K562 (cell line): ENCODE results near the gene RYR1. TPM values are rescaled to one million over a fixed set of nuclear protein-coding genes. Genes with fewer than 3 reads are reported as not detected.

Source experiments
- ATAC-seq: fragments of 200-7000 bp; cut with Tn5 transposase; 3 replicates; pipeline ENCODE4 v1.9.1; 2020; ENCODE audit warnings: moderate library complexity
- BruUV-seq: library from RNA; stranded (reverse); fragments of 400-500 nt; replicated peaks from 2 replicates; lab custom pipeline; 2021; lab: Mats Ljungman, UMichigan
- CTCF ChIA-PET: fragments of 300-600 bp; formaldehyde crosslinking; extraction: SDS; loops from one replicate; lab custom pipeline; 2021; ENCODE audit warnings: low intra/inter-chr PET ratio; lab: Yijun Ruan, JAX
- POLR2A ChIA-PET: fragments of 300-600, 350-650 bp; sonication (Branson Sonifier 250); formaldehyde crosslinking; extraction: SDS; loops from one replicate; lab custom pipeline; 2021; ENCODE audit warnings: antibody characterized with exemption, inconsistent platforms; lab: Yijun Ruan, JAX
- DNase-seq, 4 experiments: peaks; one replicate each; pipeline versions ENCODE4 v3.0.0 to v3.0.0-alpha.2; 2011 to 2018; ENCODE audit warnings: low spot score in 3 of 4, mixed read lengths in 3 of 4; ENCODE audit errors: extremely low read depth in 1 of 4
- FAIRE-seq: peaks from 2 replicates; lab custom pipeline; 2011; peaks lifted over from hg19 to GRCh38; lab: Jason Lieb, UNC
- H2AFZ ChIP-seq: 2 replicates; pipeline ENCODE4 v1.6.0; 2011; ENCODE audit warnings: low read depth, low read length, control low read depth, inconsistent platforms
- H3K27ac ChIP-seq: fragments of 200-600 bp; 3 replicates; pipeline ENCODE4 v1.8.0; 2011; ENCODE audit warnings: low read depth, mild to moderate bottlenecking, control low read depth, inconsistent platforms, low read length, moderate library complexity, mixed read lengths; ENCODE audit errors: extremely low read depth
- H3K27me3 ChIP-seq, 2 experiments: fragments of 300-600 bp in 1 of 2; 2 replicates in 1 of 2; 3 replicates in 1 of 2; pipeline versions ENCODE4 v1.6.0 to v1.8.0; 2011; ENCODE audit warnings: inconsistent platforms in 2 of 2, low read length in 2 of 2, mild to moderate bottlenecking in 1 of 2, mixed read lengths in 1 of 2, moderate library complexity in 1 of 2; ENCODE audit not compliant: control insufficient read depth in 2 of 2, insufficient read depth in 2 of 2
- H3K36me3 ChIP-seq: fragments of 300-600 bp; 3 replicates; pipeline ENCODE4 v1.8.0; 2011; ENCODE audit warnings: mild to moderate bottlenecking, low read length, inconsistent platforms; ENCODE audit not compliant: control insufficient read depth, insufficient read depth
- H3K4me1 ChIP-seq, 2 experiments: fragments of 200-600 bp in 1 of 2; replicated peaks in 1 of 2; 2 replicates in 1 of 2; 3 replicates in 1 of 2; pipeline versions ENCODE4 v1.5.1 to v1.8.0; 2011; ENCODE audit warnings: inconsistent platforms in 2 of 2, low read length in 2 of 2, mild to moderate bottlenecking in 1 of 2, mixed read lengths in 1 of 2, moderate library complexity in 1 of 2; ENCODE audit not compliant: control insufficient read depth in 2 of 2, insufficient read depth in 2 of 2
- H3K4me2 ChIP-seq: 2 replicates; pipeline ENCODE4 v1.6.1; 2011; ENCODE audit warnings: low read length, control low read depth, inconsistent platforms, mixed read lengths; ENCODE audit not compliant: insufficient read depth
- H3K4me3 ChIP-seq: fragments of 200-600 bp; sonication (generic), shearing (Covaris generic); 2 replicates; pipeline ENCODE4 v1.5.1; 2016; ENCODE audit warnings: control low read depth, inconsistent platforms
- H3K79me2 ChIP-seq: fragments of 200-600 bp; 3 replicates; pipeline ENCODE4 v1.8.0; 2011; ENCODE audit warnings: low read length, inconsistent platforms; ENCODE audit not compliant: control insufficient read depth, insufficient read depth
- H3K9ac ChIP-seq, 2 experiments: 2 replicates each; pipeline versions ENCODE4 v1.6.0 to v1.6.1; 2011; ENCODE audit warnings: low read depth in 2 of 2, low read length in 2 of 2, control low read depth in 1 of 2, inconsistent platforms in 1 of 2, mild to moderate bottlenecking in 1 of 2, mixed read lengths in 1 of 2; ENCODE audit not compliant: insufficient read depth in 1 of 2
- H3K9me1 ChIP-seq: one replicate; pipeline ENCODE4 v1.6.0; 2011; ENCODE audit warnings: inconsistent platforms, mild to moderate bottlenecking, low read length, moderate library complexity; ENCODE audit not compliant: control insufficient read depth, insufficient read depth
- H3K9me3 ChIP-seq: replicated peaks from 2 replicates; pipeline ENCODE4 v1.5.1; 2011; ENCODE audit warnings: low read depth, low read length, inconsistent platforms; ENCODE audit not compliant: control insufficient read depth, insufficient read depth
- H4K20me1 ChIP-seq: replicated peaks from 2 replicates; pipeline ENCODE4 v1.6.1; 2011; ENCODE audit warnings: low read length, inconsistent platforms, mixed read lengths; ENCODE audit not compliant: control insufficient read depth, insufficient read depth
- ELF4 ChIP-seq: fragments of 450-650 bp; formaldehyde crosslinking; IDR thresholded peaks from 2 replicates; pipeline ENCODE4 v1.4.0; 2022; ENCODE audit warnings: missing genetic modification characterization
- FOXK1 ChIP-seq: sonication (generic); formaldehyde crosslinking; IDR thresholded peaks from 2 replicates; pipeline ENCODE4 v1.8.0; 2022; ENCODE audit warnings: missing genetic modification reagents, mild to moderate bottlenecking, borderline replicate concordance
- NEUROD1 ChIP-seq: fragments of 150-350 bp; IDR thresholded peaks from 2 replicates; pipeline ENCODE4 v1.6.1; 2014; ENCODE audit warnings: borderline replicate concordance, low read length, low read depth; ENCODE audit not compliant: partially characterized antibody
- PML ChIP-seq: IDR thresholded peaks from 2 replicates; pipeline ENCODE4 v1.6.1; 2012; ENCODE audit warnings: low read length, inconsistent platforms
- SIN3A ChIP-seq, 2 experiments: fragments of 150-350 bp in 1 of 2; IDR thresholded peaks; 2 replicates each; pipeline ENCODE4 v1.6.1; 2011 to 2016; ENCODE audit warnings: borderline replicate concordance in 2 of 2, low read depth in 2 of 2, low read length in 2 of 2, mild to moderate bottlenecking in 2 of 2, moderate library complexity in 2 of 2; ENCODE audit not compliant: control insufficient read depth in 1 of 2
- SNRNP70 ChIP-seq: fragments of 200-400 bp; formaldehyde crosslinking; optimal IDR thresholded peaks from 2 replicates; pipeline ENCODE3; 2017; ENCODE audit warnings: low read depth, low read length
- SRSF3 ChIP-seq: fragments of 200-400 bp; formaldehyde crosslinking; IDR thresholded peaks from 2 replicates; pipeline ENCODE4 v1.6.1; 2016; ENCODE audit warnings: mild to moderate bottlenecking, low read length, moderate library complexity; ENCODE audit not compliant: insufficient read depth
- ZKSCAN3 ChIP-seq: fragments of 250-450 bp; sonication (Bioruptor Pico); IDR thresholded peaks from 2 replicates; pipeline ENCODE4 v1.4.0; 2020
- ZNF12 ChIP-seq: sonication (generic); formaldehyde crosslinking; IDR thresholded peaks from 2 replicates; pipeline ENCODE4 v1.4.0; 2020; ENCODE audit warnings: mild to moderate bottlenecking, missing genetic modification reagents
- WGBS: fragments of 100-300 bp; shearing (Covaris generic); methylation state at CpG from one replicate; pipeline ENCODE4 v1.1.6; 2016; ENCODE audit warnings: low coverage, mixed read lengths; ENCODE audit not compliant: insufficient coverage; ENCODE audit errors: missing lambda C conversion rate; 5-methylcytosine and 5-hydroxymethylcytosine counted together
- in situ Hi-C: fragments of 300-500 bp; cut with MboI; formaldehyde crosslinking; loops from 4 replicates; pipeline ENCODE4 v1.15.0; 2018; ENCODE audit warnings: inconsistent platforms, mixed read lengths
- intact Hi-C: fragments of 100-400 bp; cut with micrococcal nuclease; formaldehyde crosslinking; loops from 2 replicates; pipeline ENCODE4 v1.14.2; 2022
- polyA plus RNA-seq, 8 experiments: library from polyadenylated mRNA; depleted of rRNA in 4 of 8; stranded (reverse) in 5 of 8; unstranded in 3 of 8; fragments of >200 nt; fragmentation: Nextera tagmentation in 2 of 8; fragmentation: Illumina TruSeq in 1 of 8; extraction: Ambion mirVana in 2 of 8; extraction: Trizol in 1 of 8; gene quantifications; 2 replicates each; pipeline versions ENCODE4 v1.2.1 to v1.2.3, GENCODE V29; 2011 to 2014; ENCODE audit warnings: inconsistent platforms in 1 of 8, missing spikeins in 1 of 8
- total RNA-seq, 7 experiments: library from RNA; depleted of rRNA in 6 of 7; stranded (reverse); fragments of >200 nt in 6 of 7; fragmentation: Illumina TruSeq in 2 of 7; extraction: Trizol in 2 of 7; gene quantifications; 2 replicates each; pipeline versions ENCODE4 v1.2.1 to v1.2.3, GENCODE V29; 2011 to 2021; ENCODE audit warnings: low replicate concordance in 1 of 7
- TF ChIP-seq, protein P1 (sequence below): fragments of 250-450 bp; sonication (Bioruptor Pico); IDR thresholded peaks from 2 replicates; pipeline ENCODE4 v1.5.0; 2021; ENCODE audit warnings: mild to moderate bottlenecking, moderate library complexity
- TF ChIP-seq, protein P2 (sequence below), 2 experiments: fragments of 450-650 bp; formaldehyde crosslinking in 1 of 2; IDR thresholded peaks; 2 replicates each; pipeline versions ENCODE4 v1.4.0 to v1.6.1; 2014 to 2020; ENCODE audit warnings: mild to moderate bottlenecking in 2 of 2, borderline replicate concordance in 1 of 2, low read depth in 1 of 2

Gene RYR1
- total and polyA plus RNA-seq, 9 of the 15 experiments (the other 6 are each of a cell fraction or from before 2014, with no cell fraction given) = 0.11 to 7.4 (median 3.7) TPM

GRCh38 chr19:38517321-38517720, 83.8 kb downstream of the RYR1 start:
- DNase-seq (no peak), ATAC-seq (no peak), FAIRE-seq (no peak)
- Histone ChIP-seq H4K20me1 (no peaks in the 10 kb centered on the region), H3K27me3 (no peaks in the 10 kb centered on the region), H3K4me3 (no peak overlapping the region), H3K27ac (no peak overlapping the region), H2AFZ (no peak overlapping the region), H3K9me1 (no peaks in the 10 kb centered on the region), H3K79me2 (no peaks in the 10 kb centered on the region), H3K4me2 (no peak overlapping the region), H3K9ac (no peak overlapping the region), H3K9me3 (no peaks in the 10 kb centered on the region), H3K36me3 (no peaks in the 10 kb centered on the region), H3K4me1 (peaks cover 6 to 19% of the 10 kb centered on the region in 2 experiments; a peak in 4 of 5 replicates)
- 91% methylated on average over 7 of the region's 21 CpGs for WGBS
- TF ChIP-seq, protein P1, sequence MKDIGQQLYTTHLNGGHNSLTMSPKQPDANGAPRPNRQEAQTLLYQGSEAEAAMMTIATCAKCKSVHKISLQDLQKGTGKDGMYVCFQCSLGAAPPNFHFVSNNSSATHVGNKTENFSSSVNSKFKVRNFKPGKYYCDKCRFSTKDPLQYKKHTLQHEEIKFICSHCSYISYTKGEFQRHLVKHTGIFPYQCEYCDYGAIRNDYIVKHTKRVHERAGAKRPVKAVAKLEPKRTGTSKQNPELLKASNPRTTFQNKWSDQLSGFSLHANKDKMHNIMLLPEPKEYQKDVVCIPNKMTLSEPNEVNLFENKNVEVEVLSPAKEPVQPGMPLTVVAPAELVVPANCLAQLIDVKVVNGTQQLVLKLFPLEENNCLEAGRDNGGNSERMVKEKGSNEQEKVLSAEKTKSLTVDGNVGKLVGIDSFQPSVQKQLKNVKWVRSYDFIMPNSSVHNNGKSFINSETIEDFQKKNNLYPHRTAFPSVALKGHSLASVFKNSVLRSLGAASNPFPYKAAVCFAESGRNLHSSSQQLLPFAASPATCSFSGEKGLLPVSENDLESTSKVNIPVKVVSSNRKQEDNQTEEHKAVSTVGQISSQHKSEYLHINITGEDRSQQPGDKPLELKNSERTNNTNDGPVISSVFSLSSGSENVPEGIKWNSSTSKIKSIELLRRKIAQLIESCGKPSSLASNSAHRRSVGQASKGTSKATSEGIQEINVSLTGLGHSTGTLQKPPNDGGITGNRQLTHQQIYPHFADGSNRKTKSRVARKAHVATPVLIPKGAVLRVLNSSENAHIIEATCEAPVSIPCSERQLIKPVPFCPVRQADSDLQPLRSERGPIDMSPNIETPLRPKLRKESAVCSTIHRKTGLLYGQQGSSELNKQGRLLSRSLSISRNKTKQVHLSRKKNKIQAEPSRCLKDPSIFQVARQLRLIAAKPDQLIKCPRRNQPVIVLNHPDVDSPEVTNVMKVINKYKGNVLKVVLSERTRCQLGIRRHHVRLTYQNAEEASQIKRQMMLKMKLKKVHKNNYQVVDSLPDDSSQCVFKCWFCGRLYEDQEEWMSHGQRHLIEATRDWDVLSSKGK (CRISPR knock-in tag) = no peak
- TF ChIP-seq FOXK1 (CRISPR knock-in tag) (no peak), PML (no peak), SNRNP70 (no peak), NEUROD1 (no peak), SIN3A (IDR thresholded peaks at IDR 0.05; ENCODE audit: borderline replicate concordance in 2 of 2, control insufficient read depth in 1 of 2, low read depth in 2 of 2, low read length in 2 of 2) (no peak), ZKSCAN3 (CRISPR knock-in tag) (no peak), ELF4 (CRISPR knock-in tag) (no peak), ZNF12 (CRISPR knock-in tag) (no peak), SRSF3 (no peak)
- TF ChIP-seq, protein P2, sequence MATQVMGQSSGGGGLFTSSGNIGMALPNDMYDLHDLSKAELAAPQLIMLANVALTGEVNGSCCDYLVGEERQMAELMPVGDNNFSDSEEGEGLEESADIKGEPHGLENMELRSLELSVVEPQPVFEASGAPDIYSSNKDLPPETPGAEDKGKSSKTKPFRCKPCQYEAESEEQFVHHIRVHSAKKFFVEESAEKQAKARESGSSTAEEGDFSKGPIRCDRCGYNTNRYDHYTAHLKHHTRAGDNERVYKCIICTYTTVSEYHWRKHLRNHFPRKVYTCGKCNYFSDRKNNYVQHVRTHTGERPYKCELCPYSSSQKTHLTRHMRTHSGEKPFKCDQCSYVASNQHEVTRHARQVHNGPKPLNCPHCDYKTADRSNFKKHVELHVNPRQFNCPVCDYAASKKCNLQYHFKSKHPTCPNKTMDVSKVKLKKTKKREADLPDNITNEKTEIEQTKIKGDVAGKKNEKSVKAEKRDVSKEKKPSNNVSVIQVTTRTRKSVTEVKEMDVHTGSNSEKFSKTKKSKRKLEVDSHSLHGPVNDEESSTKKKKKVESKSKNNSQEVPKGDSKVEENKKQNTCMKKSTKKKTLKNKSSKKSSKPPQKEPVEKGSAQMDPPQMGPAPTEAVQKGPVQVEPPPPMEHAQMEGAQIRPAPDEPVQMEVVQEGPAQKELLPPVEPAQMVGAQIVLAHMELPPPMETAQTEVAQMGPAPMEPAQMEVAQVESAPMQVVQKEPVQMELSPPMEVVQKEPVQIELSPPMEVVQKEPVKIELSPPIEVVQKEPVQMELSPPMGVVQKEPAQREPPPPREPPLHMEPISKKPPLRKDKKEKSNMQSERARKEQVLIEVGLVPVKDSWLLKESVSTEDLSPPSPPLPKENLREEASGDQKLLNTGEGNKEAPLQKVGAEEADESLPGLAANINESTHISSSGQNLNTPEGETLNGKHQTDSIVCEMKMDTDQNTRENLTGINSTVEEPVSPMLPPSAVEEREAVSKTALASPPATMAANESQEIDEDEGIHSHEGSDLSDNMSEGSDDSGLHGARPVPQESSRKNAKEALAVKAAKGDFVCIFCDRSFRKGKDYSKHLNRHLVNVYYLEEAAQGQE (IDR thresholded peaks at IDR 0.05; ENCODE audit: borderline replicate concordance) = no peak
- TF ChIP-seq, protein P2 (CRISPR knock-in tag; IDR thresholded peaks at IDR 0.05; ENCODE audit: low read depth) = no peak
- in situ Hi-C loops (no loop called here), intact Hi-C loops (loop anchor here (10.0 kb wide), 2 partner anchors 117 to 417 kb away; partner anchors contain the start of genes MRPS12 and SARS2)
- CTCF ChIA-PET = no interaction called here
- POLR2A ChIA-PET = interaction anchor here (0.8 kb wide), 1 partner anchor 10 kb away, joined by 4 read pairs; no protein-coding TSS in a partner anchor
- BruUV-seq = no TSS peak
